Fibroblast of skin of left quadriceps (primary cell): ENCODE measurements around the gene CSF3.
"Not testable (repeated sequence)": the region's sequence is repeated elsewhere in the genome, so short reads cannot be mapped to it uniquely, and the experiment has no call there.

Experiments
- DNase-seq, 2 experiments: peaks; one replicate each; pipeline ENCODE4 v3.0.0-alpha.2; 2013; ENCODE audit warnings: low read depth in 2 of 2

The CSF3 gene

GRCh38 chr17:39997543-39997942 lies 17.7 kb upstream of the CSF3 start:
- DNase-seq, result no peak

- no peak for DNase-seq
Observed at GRCh38 chr17:39999067-39999466, 16.2 kb upstream of the CSF3 start.

GRCh38 chr17:40000161-40000560 lies 15.1 kb upstream of the CSF3 start:
- no peak for DNase-seq

- DNase-seq, result not testable (repeated sequence)
Observed at GRCh38 chr17:40001335-40001734, 13.9 kb upstream of the CSF3 start.

GRCh38 chr17:40004072-40004471 lies 11.2 kb upstream of the CSF3 start:
- no peak for DNase-seq

GRCh38 chr17:40004712-40005111 lies 10.5 kb upstream of the CSF3 start:
- no peak for DNase-seq

GRCh38 chr17:40005520-40005919 lies 9.7 kb upstream of the CSF3 start:
- DNase-seq, result no peak

- not testable (repeated sequence) for DNase-seq
Observed at GRCh38 chr17:40010946-40011500, 4.2 kb upstream of the CSF3 start.

GRCh38 chr17:40012017-40012647 lies 3.1 kb upstream of the CSF3 start:
- not testable (repeated sequence) for DNase-seq

- no peak for DNase-seq
Observed at GRCh38 chr17:40014375-40014980, 762 bp upstream of the CSF3 start.

- no peak for DNase-seq
Observed at GRCh38 chr17:40015998-40016985, 1.1 kb downstream of the CSF3 start.

GRCh38 chr17:40017422-40018080 lies 2.3 kb downstream of the CSF3 start:
- no peak for DNase-seq

- no peak for DNase-seq
Observed at GRCh38 chr17:40018211-40019121, 3.2 kb downstream of the CSF3 start.

GRCh38 chr17:40019140-40019991 lies 4.1 kb downstream of the CSF3 start:
- peak in 1 of 2 experiments; percentile 23 for DNase-seq

GRCh38 chr17:40020146-40020545 lies 4.9 kb downstream of the CSF3 start:
- DNase-seq, result no peak

GRCh38 chr17:40021451-40021971 lies 6.3 kb downstream of the CSF3 start:
- no peak for DNase-seq

- DNase-seq, result no peak
Observed at GRCh38 chr17:40022497-40022896, 7.3 kb downstream of the CSF3 start.

- DNase-seq, result no peak
Observed at GRCh38 chr17:40022961-40023541, 7.8 kb downstream of the CSF3 start.
